H9 (cell line): ENCODE results near the gene BIRC5. TPM values are rescaled to one million over a fixed set of nuclear protein-coding genes. Genes with fewer than 3 reads are reported as not detected.

Experiments used
- DNase-seq: peaks from one replicate; pipeline ENCODE4 v3.0.0-alpha.2; 2017
- H2AFZ ChIP-seq: one replicate; pipeline ENCODE4 v1.6.1; 2013; ENCODE audit warnings: mild to moderate bottlenecking, low read length, control low read depth, moderate library complexity
- H2AK5ac ChIP-seq: 2 replicates; pipeline ENCODE4 v1.6.1; 2013; ENCODE audit warnings: low read length, control low read depth, mixed read lengths; ENCODE audit not compliant: insufficient read length
- H2BK120ac ChIP-seq: one replicate; pipeline ENCODE4 v1.6.1; 2013; ENCODE audit warnings: low read depth, mild to moderate bottlenecking, low read length, control low read depth, inconsistent platforms; ENCODE audit not compliant: poor library complexity, severe bottlenecking
- H2BK12ac ChIP-seq: 2 replicates; pipeline ENCODE4 v1.6.1; 2013; ENCODE audit warnings: low read length, control low read depth, mixed read lengths, low read depth; ENCODE audit not compliant: insufficient read length
- H2BK15ac ChIP-seq: 2 replicates; pipeline ENCODE4 v1.6.1; 2013; ENCODE audit warnings: low read depth, low read length, control low read depth
- H2BK20ac ChIP-seq: one replicate; pipeline ENCODE4 v1.6.1; 2013; ENCODE audit warnings: low read depth, mild to moderate bottlenecking, low read length, control low read depth, inconsistent platforms; ENCODE audit not compliant: poor library complexity, severe bottlenecking
- H2BK5ac ChIP-seq: 2 replicates; pipeline ENCODE4 v1.6.1; 2013; ENCODE audit warnings: low read length, control low read depth, mixed read lengths; ENCODE audit not compliant: insufficient read length
- H3K14ac ChIP-seq: 2 replicates; pipeline ENCODE4 v1.6.1; 2013; ENCODE audit warnings: low read length, control low read depth; ENCODE audit not compliant: insufficient read depth
- H3K18ac ChIP-seq: 2 replicates; pipeline ENCODE4 v1.6.1; 2013; ENCODE audit warnings: low read depth, mild to moderate bottlenecking, mixed read lengths, low read length, control low read depth; ENCODE audit not compliant: insufficient read length
- H3K23ac ChIP-seq: 2 replicates; pipeline ENCODE4 v1.6.1; 2013; ENCODE audit warnings: low read length, control low read depth, mixed read lengths, low read depth; ENCODE audit not compliant: insufficient read length
- H3K23me2 ChIP-seq: 2 replicates; pipeline ENCODE4 v1.6.1; 2013; ENCODE audit warnings: low read depth, mild to moderate bottlenecking, mixed read lengths, low read length, control low read depth; ENCODE audit not compliant: insufficient read length, poor library complexity, severe bottlenecking
- H3K27ac ChIP-seq: 2 replicates; pipeline ENCODE4 v1.5.1; 2013; ENCODE audit warnings: low read length, control low read depth, mixed read lengths, low read depth; ENCODE audit not compliant: insufficient read length
- H3K27me3 ChIP-seq: 2 replicates; pipeline ENCODE4 v1.6.1; 2013; ENCODE audit warnings: low read length, control low read depth, inconsistent platforms; ENCODE audit not compliant: insufficient read depth
- H3K4ac ChIP-seq: 2 replicates; pipeline ENCODE4 v1.6.1; 2013; ENCODE audit warnings: low read depth, mild to moderate bottlenecking, control low read depth, inconsistent platforms, low read length, moderate library complexity
- H3K4me1 ChIP-seq: 2 replicates; pipeline ENCODE4 v1.6.1; 2013; ENCODE audit warnings: low read length, control low read depth, inconsistent platforms; ENCODE audit not compliant: insufficient read depth
- H3K4me2 ChIP-seq: 2 replicates; pipeline ENCODE4 v1.6.1; 2013; ENCODE audit warnings: low read length, control low read depth, mixed read lengths; ENCODE audit not compliant: insufficient read length, insufficient read depth
- H3K56ac ChIP-seq: 2 replicates; pipeline ENCODE4 v1.6.1; 2013; ENCODE audit warnings: low read depth, mild to moderate bottlenecking, mixed read lengths, low read length, control low read depth; ENCODE audit not compliant: insufficient read length
- H3K79me1 ChIP-seq: 2 replicates; pipeline ENCODE4 v1.6.1; 2013; ENCODE audit warnings: low read depth, mild to moderate bottlenecking, moderate library complexity, low read length, control low read depth, inconsistent platforms; ENCODE audit not compliant: insufficient read depth, poor library complexity, severe bottlenecking
- H3K79me2 ChIP-seq: 2 replicates; pipeline ENCODE4 v1.6.1; 2013; ENCODE audit warnings: low read length, control low read depth, inconsistent platforms; ENCODE audit not compliant: insufficient read depth
- H3K9ac ChIP-seq: 2 replicates; pipeline ENCODE4 v1.6.1; 2013; ENCODE audit warnings: low read length, control low read depth, mixed read lengths; ENCODE audit not compliant: insufficient read length; ENCODE audit errors: extremely low read depth
- H3K9me3 ChIP-seq: one replicate; pipeline ENCODE4 v1.6.1; 2013; ENCODE audit warnings: low read depth, low read length, inconsistent platforms; ENCODE audit not compliant: control insufficient read depth
- H3T11ph ChIP-seq: one replicate; pipeline ENCODE4 v1.6.1; 2013; ENCODE audit warnings: mild to moderate bottlenecking, low read length, control low read depth, inconsistent platforms
- H4K20me1 ChIP-seq: one replicate; pipeline ENCODE4 v1.6.1; 2013; ENCODE audit not compliant: control insufficient read depth, insufficient read length, insufficient read depth
- H4K5ac ChIP-seq: 2 replicates; pipeline ENCODE4 v1.6.1; 2013; ENCODE audit warnings: low read depth, mild to moderate bottlenecking, mixed read lengths, low read length, control low read depth; ENCODE audit not compliant: insufficient read length
- H4K8ac ChIP-seq: replicated peaks from 2 replicates; pipeline ENCODE4 v1.6.1; 2013; ENCODE audit warnings: low read length, control low read depth, mixed read lengths, low read depth; ENCODE audit not compliant: insufficient read length
- H4K91ac ChIP-seq: 2 replicates; pipeline ENCODE4 v1.6.1; 2013; ENCODE audit warnings: low read depth, mild to moderate bottlenecking, moderate library complexity, mixed read lengths, low read length, control low read depth; ENCODE audit not compliant: insufficient read length
- H3K27ac Mint-ChIP-seq, 3 experiments: 2 replicates in 2 of 3; 3 replicates in 1 of 3; pipeline ENCODE4 v1.8.0; 2020 to 2021; ENCODE audit warnings: mixed read lengths in 3 of 3, mild to moderate bottlenecking in 1 of 3, moderate library complexity in 1 of 3
- H3K27me3 Mint-ChIP-seq: 2 replicates; pipeline ENCODE4 v1.8.0; 2021; ENCODE audit warnings: low read depth, mild to moderate bottlenecking, moderate library complexity, mixed read lengths
- H3K36me3 Mint-ChIP-seq, 3 experiments: 2 replicates in 2 of 3; 3 replicates in 1 of 3; pipeline ENCODE4 v1.8.0; 2020 to 2021; ENCODE audit warnings: low read depth in 3 of 3, mixed read lengths in 3 of 3; ENCODE audit not compliant: insufficient read depth in 1 of 3
- H3K4me1 Mint-ChIP-seq, 2 experiments: 2 replicates each; pipeline ENCODE4 v1.8.0; 2020; ENCODE audit warnings: mixed read lengths in 2 of 2
- H3K4me3 Mint-ChIP-seq, 2 experiments: 2 replicates in 1 of 2; 3 replicates in 1 of 2; pipeline ENCODE4 v1.8.0; 2020 to 2021; ENCODE audit warnings: mild to moderate bottlenecking in 2 of 2, mixed read lengths in 2 of 2, moderate library complexity in 1 of 2
- H3K9me3 Mint-ChIP-seq, 2 experiments: 2 replicates in 1 of 2; 3 replicates in 1 of 2; pipeline ENCODE4 v1.8.0; 2020; ENCODE audit warnings: mild to moderate bottlenecking in 2 of 2, mixed read lengths in 2 of 2, moderate library complexity in 1 of 2
- CTCF ChIP-seq: fragments of 200-600 bp; sonication (generic); conservative IDR thresholded peaks from 3 replicates; pipeline ENCODE4 v1.8.0; 2021; ENCODE audit warnings: antibody characterized with exemption, mild to moderate bottlenecking
- WGBS: extraction: QIAGEN DNeasy Blood & Tissue Kit; methylation state at CpG from one replicate; pipeline ENCODE4 v1.1.7; 2013; ENCODE audit warnings: missing lambda C conversion rate, low lambda C conversion rate, mixed read lengths; ENCODE audit not compliant: insufficient read length; ENCODE audit errors: extremely low coverage; 5-methylcytosine and 5-hydroxymethylcytosine counted together
- total RNA-seq: library from RNA; stranded (reverse); gene quantifications from 2 replicates; pipeline ENCODE4 v1.2.1, GENCODE V29; 2021

The BIRC5 gene
- total RNA-seq, 1 experiment from 2014 or later: 97.8 TPM

- H3K4me1 Mint-ChIP-seq: peaks cover 11 to 23% of the 10 kb centered on the region in 2 experiments
- Histone ChIP-seq H3K9ac (no peak overlapping the region), H4K5ac (no peak overlapping the region), H4K91ac (no peak overlapping the region), H3K23me2 (no peaks in the 10 kb centered on the region), H4K20me1 (no peaks in the 10 kb centered on the region), H2AFZ (no peak overlapping the region), H3K4me1 (peaks cover 3% of the 10 kb centered on the region; the same call in 1 of the 2 replicates), H3K27me3 (no peaks in the 10 kb centered on the region), H2AK5ac (no peak overlapping the region), H3K79me1 (no peaks in the 10 kb centered on the region), H3K79me2 (no peaks in the 10 kb centered on the region), H2BK15ac (no peak overlapping the region), H3K56ac (no peak overlapping the region), H3K23ac (no peak overlapping the region), H2BK5ac (no peak overlapping the region), H3K9me3 (no peaks in the 10 kb centered on the region), H3K14ac (no peak overlapping the region), H2BK20ac (no peak overlapping the region), H2BK120ac (no peak overlapping the region), H2BK12ac (no peak overlapping the region), H3K18ac (no peak overlapping the region), H3K4ac (no peak overlapping the region), H3K4me2 (no peak overlapping the region), H4K8ac (no peak overlapping the region), H3K27ac (no peak overlapping the region), H3T11ph (no peak overlapping the region)
- TF ChIP-seq CTCF: no peak
- no CpG with 5 or more reads among the region's 8 CpGs for WGBS
- peak overlapping the region in 2 of 3 experiments; percentile 3 to 76; a peak in 3 of 7 replicates for H3K27ac Mint-ChIP-seq
- peaks cover 7 to 10% of the 10 kb centered on the region in 2 experiments for H3K9me3 Mint-ChIP-seq
- no peak overlapping the region for H3K4me3 Mint-ChIP-seq
- no peaks in the 10 kb centered on the region for H3K27me3 Mint-ChIP-seq
- DNase-seq: no peak
- H3K36me3 Mint-ChIP-seq: peaks cover 2 to 5% (median 3%) of the 10 kb centered on the region in 3 experiments; a peak in 3 of 7 replicates
Observed at GRCh38 chr17:78247304-78247703, 33.3 kb downstream of the BIRC5 start.
